Stimulated activated CD4-positive, alpha-beta T cell treated with anti-CD3 and anti-CD28 coated beads, Interleukin-12 subunit alpha, Interleukin-12 subunit beta, amount 100 ng/mL, for 4 hours (primary cell): ENCODE data around the gene SORCS2.

Source experiments
- DNase-seq: peaks from one replicate; pipeline ENCODE4 v3.0.0-alpha.2; 2020

Gene SORCS2

DNA sequence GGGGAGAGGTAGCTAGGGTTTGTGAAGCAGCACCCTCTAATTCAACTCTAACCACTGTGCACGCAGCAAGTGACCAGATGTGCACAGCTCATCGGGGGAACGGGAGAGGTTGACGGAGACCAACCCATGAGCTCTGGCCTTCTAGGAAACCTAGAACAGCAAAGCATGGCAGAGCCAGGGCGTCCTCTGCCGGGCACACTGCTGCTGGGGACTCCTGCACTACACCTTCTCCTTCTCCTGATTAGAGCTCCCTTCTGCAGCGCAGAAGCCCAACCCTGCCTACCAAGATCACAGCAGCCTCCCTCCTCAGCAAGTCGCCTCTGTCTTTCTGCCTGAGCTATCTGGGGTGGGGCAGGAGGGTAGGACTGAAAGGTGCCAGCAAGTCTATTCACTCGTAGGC is 494.7 kb downstream of the SORCS2 start:
- DNase-seq: no peak

DNA sequence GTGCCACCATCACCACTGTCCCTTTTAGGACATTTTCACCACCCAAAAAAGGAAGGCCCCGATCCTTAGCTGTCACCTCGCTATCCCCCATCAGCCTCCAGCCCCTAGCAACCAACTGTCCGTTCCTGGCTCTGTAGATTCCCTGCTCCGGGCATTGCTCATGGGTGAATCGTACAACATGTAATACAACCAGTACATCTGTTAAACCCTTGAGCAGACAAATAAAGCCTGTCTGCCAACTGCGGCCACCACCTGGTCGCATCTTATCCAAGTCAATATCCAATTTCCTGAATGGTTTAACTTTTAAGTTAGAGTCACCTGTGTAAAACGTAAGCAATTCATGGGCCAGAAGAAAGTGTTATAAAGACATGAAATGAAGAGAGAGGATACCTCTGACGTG is 495.5 kb downstream of the SORCS2 start:
- DNase-seq: no peak

DNA sequence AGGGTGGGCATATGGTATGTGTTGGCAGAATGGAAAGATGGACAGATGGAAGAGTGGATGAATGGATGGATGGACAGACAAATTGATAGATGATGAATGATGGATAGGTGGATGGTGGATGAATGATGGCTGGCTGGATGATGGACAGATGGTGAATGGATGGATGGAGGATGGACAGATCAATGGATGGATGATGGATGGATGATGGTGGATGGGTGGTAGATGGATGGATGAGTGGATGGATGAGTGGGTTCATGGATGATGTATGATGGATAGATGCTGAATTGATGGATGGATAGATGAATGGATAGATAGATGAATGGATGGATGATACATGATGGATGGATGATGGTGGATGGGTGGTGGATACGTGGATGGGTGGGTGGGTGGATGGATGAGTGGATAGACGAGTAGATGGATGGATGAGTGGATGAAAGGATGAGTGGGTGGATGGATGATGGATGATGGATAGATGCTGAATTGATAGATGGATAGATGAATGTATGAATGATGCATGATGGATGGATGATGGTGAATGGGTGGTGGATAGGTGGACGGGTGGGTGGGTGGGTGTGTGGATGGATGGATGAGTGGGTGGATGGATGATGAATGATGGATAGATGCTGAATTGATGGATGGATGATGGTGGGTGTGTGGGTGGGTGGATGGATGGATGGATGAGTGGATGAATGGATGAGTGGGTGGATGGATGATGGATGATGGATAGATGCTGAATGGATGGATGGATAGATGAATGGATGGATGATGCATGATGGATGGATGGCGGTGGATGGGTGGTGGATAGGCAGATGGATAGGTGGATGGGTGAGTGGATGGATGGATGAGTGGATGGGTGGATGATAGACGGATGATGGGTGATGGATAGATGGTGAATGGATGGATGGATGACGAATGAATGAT is 497.7 kb downstream of the SORCS2 start:
- DNase-seq: no peak

DNA sequence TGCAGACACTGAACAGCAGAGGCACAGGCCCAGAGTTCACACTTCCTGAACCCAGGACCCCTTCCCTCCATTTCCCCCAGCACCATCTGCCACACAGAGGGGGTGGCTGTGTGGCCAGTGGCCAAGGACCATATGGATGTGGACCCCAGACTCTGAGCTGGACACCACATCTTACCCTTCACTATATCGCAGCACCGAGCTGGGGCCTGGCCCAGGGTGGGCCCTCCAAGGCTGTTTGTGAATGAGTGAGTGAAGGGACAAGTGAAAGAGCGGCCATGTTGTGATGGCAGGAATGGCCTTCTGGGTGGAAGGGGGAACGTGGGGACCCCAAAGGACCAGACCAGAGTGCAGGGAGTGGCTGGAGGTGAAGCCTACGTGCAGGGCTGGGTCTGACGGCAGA is 498.7 kb downstream of the SORCS2 start:
- no peak for DNase-seq

DNA sequence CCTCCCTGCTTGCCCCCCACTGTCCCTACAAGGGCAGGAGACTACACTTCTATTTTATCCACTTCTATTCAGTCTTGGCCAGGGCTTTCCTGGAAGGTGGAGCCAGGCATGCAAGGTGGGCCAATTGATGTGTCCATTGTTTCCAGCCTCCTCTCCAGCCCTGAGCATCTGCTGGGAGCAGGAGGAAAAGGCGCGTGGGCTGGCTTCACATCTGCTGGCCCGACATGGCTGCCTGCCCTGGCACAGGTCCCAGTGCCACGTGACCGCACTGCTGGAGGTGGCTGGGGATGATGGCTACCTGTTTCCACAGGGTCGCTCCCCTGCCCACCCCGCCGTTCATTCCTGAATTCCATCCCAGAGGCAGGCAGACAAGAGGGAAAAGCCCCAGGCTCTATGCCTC is 499.6 kb downstream of the SORCS2 start:
- DNase-seq: no peak

DNA sequence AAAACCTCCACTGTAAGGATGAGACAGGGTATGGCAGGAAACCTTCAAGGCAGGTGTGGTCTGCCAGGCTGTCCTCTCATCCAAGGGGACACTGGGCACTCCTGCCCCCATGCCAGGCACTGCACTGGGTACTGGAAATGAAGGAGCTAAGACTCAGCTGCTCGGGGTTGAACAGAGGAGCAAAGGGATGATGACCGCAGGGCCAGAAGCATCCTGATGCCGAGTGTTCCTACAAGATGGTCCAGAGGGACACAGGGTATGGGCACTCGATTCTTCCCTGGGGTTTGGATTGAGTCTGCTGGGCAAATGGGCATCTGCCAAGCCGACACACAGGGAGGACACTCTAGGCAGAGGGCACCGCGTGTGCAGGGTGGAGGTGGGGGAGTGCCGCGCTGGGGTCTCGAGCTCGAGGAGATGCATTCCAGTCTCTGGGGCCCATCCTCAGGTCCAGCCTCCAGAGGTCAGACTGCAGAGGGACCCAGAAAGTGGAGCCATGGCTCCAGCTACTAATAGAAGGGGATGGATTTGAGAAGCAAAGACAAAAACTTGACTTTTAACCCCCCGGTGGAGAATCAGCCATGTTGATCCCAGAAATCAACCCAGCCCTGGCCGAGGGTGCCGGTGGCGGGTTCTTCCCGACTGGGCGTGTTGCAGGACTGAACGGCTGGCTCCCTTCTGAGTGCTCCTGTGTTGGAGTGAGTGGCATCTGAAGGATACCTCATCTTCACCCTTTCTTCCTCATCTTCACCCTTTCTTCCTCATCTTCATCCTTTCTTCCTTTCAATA is 500.3 kb downstream of the SORCS2 start:
- no peak for DNase-seq

DNA sequence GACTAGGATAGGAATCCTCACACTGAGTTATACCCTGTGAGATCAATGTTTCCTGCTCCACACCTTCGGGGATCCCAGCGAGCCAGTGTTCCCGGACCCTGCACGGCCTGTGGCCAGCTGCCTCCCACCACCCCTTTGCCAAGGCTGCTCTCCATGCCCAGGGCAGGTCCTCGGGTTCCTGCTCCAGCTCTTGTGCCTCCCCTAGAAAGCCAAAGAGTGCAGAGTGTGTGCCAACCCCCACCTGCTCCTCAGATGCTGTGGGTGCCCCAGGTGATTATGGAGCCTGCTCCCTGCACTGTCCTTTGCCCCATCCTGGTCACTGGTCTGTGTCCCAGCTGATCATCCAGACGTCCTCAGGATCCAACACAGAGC is 500.9 kb downstream of the SORCS2 start:
- DNase-seq: no peak

DNA sequence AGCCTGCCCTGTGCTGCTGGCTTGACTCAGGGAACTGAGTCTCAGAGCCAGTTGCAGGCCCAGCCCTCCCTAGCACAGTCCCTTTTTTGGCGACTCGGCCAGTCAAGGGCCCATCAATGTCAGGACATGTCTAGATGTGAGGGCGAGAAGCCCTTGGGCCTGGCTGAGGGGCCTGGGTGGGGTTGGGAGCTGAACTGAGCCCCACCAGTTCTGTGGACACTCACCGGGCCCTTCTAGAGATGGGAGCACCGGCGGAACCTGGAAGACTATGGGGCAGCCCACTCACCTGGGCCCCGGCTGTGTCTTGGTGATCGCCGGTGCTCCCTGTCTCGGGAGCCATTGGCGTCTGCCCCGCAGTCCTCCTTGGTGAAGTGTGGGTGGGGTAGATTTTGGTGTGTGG is 501.4 kb downstream of the SORCS2 start:
- no peak for DNase-seq

DNA sequence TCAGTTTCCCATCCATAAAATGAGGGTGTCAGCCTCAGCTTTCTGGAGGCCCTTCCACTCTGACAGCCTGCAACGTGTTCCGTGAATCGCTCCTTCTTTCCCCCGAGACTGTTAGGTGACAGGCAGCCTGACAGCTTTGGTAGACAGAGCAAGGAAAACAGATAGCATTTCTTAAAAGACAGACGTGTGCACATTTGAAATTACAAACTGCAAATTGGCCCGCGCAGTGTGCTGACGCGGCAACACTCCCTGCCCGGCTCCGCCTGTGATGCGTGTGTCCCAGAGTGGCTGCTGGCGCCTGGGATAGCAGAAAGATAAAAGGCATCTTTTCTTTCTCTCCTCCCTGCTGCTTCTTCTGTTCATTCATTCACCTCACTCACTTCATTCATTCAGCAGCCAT is 502.0 kb downstream of the SORCS2 start:
- no peak for DNase-seq

DNA sequence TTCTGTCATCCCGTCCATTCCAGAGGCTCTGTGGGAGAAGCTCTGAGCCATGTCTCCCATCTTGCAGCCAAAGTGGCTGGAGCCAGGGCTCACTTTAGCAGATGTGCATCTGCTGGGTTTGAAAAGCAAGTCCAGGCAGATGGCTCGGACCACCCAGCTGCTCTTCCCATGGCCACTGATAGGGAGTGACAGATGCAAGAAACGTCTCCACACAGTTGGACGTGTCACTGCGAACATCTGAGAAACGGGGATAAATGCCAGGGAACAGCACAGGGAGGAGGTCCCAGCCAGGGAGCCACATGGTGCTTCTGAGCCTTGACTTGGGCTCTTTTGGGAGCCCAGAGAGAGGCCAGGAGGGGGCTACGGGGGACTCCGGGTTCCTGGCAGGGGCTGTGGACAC is 505.0 kb downstream of the SORCS2 start:
- DNase-seq: no peak

DNA sequence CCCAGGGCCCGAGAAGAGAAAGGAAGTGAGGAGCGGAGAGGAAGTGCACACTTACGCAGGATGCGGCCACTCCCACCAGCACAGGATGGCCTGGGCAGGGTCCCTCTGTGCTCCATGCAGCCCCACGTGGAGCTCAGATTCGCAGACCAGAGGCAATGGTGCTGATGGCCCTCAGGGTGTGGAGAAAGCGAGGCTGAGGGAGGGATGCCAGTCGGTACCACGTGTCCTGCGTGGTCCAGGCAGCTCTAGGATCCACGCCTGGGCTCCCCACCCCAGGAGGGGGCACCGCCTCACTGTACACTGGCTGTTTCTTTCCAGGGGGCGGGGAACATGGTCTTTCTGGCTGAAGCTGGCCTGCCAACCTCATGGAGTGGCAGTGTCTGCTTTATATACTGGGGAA is 505.5 kb downstream of the SORCS2 start:
- no peak for DNase-seq

DNA sequence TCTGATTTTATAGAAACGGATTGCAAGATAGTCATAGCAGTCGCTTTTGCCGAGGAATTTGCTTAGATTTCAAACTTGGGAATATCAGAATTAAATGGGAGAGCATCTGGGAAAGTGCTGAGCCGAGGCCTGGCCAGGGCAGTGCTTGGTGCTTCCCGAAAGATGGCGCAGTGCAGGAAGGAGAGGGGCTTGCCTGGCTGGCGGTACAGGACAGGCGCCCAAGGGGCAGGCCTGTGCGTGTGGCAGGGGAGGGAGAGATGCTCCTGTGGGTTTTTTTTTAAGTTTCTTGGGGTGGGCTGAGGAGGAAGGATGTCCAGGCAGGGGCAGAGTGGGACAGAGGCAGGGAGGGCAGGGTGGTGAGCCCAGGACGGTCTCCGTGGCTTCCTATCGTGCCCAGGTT is 506.2 kb downstream of the SORCS2 start:
- DNase-seq: no peak

DNA sequence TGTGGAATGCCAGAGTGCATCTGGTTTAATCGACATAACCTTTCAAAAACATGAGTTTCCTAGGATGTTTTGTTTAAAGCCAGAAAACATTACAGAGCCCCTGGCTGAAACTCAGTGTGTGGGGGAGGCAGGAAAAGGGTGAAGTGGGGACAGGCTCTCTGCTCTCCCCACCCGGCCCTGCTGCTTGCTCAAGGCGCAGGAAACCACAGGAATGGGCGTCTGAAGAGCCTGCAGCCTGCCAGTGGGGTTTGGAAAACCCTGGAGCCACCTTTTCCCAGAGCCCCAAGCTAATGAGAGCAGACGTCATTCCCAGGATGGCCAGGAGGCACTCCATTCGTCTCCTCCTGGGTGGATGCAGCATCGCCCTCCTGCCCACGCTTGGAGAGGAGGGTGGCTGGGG is 506.7 kb downstream of the SORCS2 start:
- DNase-seq: no peak

DNA sequence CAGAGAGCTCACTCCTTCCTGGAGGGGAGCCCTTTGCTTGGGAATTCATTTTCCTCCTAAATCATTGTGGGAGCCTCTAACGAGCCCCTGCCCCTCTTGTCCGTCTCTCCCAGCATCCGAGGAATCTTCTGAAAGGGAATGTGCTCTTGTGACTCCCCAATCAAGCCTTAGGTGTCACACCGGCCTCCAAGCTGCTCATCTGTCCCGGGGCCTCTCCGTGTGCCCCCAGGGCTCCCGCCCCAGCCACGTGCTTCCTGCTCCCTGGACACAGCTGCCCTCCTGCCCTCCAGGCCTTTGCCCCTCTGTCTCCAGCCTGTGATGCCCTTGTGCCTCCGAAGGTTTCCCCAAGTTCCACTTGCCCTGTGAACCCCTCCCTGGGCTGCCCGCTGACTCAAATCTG is 507.5 kb downstream of the SORCS2 start:
- no peak for DNase-seq

DNA sequence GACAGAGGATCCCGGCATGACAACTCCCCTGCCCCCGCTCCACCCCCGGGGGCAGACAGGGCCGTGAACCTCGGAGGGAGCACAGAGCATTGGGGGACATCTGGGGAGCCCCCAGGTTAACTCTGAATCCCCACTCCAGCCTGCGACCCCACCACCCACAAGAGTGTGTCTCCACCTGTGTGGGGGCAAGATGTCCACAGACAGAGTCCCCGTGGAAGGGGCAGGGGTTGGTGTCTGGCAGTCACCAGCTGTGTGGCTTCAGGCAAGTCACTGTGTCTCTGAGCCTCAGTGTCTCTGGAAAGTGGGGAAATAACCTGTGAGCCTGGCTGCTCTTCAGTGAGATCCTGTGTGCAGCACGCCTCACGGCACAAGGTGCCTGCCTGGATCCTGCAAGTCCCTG is 508.3 kb downstream of the SORCS2 start:
- no peak for DNase-seq

DNA sequence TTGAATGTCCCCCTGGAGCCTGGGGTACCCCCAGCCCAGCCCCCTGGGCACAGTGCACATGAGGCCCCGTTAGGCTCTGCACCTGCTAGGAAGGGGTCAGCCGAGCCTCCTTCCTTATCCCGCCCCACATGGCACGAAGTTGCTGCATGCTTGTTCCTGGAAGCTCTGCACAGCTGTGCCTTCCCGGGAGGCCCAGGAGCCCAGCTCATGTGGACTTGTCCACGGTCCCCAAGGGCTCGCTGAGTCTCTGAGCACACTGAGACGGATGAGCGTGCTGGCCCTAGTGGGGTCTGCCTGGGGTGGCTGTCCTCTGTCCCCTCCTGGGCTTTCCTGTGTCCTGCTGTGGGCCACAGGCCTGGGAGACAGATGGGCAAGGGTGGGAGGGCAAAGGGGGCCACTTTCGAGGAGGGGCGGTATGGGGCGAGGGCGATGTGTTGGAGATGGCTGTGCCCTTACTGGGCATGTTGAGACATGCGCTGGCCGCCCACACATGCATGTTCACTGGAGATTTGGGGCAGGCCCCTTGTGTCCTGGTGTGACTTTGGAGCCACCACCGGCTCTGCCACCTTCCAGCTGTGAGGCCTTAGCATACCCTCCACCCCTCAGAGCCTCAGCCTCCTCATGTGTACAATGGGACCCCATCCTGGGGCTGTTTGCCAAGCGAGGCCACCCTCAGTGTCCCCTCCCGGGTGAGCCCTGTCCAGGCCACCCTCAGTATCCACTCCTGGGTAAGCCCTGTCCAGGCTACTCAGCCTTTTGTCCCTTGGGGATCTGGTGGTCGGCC is 509.7 kb downstream of the SORCS2 start:
- DNase-seq: no peak

DNA sequence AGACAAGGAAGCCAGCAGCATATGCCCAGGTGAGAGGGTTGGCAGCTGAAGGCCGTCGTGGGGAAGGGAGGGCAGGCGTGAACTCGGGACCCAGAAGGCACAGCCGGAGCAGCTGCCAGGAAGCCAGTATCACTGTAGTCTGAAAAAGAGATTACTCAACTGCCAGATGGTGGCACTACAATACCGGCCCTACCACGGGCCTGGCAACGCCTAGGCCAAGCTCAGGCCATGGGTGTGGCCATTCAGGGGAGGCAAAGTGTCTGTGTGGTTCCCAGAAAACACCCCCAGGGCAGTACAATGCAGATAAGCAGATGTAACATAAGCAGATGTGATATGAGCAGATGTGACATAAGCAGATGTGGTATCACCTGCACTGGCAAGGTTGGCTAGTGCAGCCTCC is 511.4 kb downstream of the SORCS2 start:
- DNase-seq: no peak

DNA sequence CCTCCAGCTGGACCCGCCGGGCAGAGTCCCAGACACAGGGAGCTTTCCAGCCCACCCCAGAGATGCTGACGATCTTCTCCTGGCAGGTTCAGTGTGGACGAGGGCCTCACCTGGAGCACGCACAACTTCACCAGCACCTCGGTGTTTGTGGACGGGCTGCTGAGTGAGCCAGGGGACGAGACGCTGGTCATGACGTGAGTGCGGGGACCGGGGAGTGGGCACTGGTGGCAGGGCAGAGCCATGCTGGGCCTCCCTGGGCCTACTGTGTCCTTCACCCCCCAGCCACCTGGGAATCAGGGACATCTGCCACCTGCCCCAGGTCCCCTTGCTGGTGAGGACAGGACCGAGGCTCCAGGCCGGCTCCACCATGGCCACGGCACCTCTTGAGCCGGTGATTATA is 511.8 kb downstream of the SORCS2 start:
- no peak for DNase-seq

DNA sequence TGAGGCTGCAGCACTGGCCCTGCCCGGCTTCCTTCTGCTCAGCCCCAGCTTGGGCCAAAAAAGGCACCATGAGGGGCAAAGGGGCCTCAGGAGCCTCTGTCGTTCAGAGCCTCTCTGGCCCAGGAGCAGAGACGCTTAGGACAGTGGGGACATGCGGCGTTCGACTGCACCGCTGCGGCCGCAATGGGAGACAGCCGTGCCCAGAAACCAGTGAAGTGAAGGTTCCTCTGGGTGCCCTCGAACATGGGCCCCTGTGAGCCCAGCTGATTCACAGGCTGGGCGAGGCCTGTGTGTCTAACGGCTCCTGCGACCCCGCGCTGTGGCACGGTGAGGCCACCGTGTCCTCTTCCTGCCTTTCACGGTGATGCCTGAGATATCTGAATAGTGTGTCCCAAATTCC is 512.3 kb downstream of the SORCS2 start:
- no peak for DNase-seq

DNA sequence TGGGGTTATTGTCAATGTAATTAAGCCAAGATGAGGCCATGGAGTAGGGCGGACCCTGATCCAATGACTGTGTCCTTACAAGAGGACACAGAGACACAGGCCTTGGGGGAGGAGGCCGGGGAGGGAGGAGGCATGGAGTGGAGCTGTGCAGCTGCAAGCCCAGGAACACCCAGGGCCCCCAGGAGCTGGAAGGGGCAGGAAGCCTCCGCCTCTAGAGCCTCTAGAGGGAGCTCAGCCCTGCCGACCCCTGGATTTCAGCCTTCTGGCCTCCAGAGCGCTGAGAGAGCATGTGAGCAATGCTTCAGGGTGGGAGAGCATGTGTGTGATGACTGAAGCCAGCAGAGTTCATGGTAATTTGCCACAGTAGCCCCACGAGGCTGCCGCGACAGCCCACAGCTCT is 512.7 kb downstream of the SORCS2 start:
- DNase-seq: no peak

DNA sequence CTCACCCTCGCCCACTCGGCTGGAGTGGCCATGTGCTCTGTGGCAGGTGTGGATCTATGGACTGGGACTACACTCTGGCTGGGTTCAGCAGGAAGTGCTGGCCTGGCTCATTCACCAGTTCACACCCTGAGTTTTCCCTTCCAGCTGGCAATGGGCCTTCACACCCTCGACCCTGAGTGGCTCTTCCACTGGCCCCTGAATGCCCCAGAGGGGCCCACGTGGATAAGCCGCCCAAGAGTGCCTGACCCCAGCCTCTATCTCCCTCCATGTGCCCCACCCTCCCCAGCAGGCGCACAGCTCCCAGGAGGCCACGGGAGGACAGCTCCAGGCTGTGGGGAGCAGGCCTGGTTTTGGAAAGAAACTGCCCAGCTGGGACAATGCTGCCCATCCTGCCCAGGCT is 513.3 kb downstream of the SORCS2 start:
- no peak for DNase-seq

DNA sequence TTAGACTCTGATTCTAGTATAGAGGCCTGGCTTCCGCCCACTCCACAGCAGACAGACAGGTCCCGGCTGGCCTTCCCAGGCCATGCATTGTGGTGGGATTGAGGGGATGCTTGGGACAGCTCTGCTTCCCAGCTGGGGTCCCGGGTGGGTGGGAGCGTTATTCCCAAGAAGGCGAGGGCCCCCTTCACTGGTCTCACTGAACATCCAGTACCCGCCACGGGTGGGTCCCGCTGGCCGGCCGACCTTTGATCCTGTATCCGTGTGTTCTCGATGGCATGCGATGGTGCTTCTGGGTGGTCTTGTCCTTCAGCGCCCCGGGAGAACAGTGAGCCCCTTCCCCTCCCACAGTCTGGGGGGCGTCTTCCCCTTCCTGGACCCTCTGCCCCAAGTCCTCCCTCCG is 515.9 kb downstream of the SORCS2 start:
- no peak for DNase-seq

DNA sequence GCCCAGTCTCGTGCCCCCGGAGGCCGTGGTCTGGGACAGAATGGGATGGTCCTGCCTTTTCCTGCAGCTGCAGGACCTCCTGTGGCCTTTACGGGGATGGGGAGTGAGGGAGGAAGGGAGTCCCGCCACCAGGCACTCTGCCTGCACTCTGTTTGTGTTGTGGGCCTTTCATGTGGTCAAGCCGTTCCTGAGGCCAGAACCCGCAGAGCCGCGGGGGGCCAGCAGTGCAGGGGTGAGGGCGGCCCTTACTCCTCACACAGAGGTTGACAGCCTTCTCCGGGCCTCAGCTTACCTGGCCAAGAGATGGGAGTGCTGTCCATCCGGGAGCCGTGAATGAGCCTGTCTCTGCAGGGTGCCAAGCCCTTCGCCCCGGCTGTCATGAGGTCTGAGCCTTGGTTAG is 516.6 kb downstream of the SORCS2 start:
- DNase-seq: no peak

DNA sequence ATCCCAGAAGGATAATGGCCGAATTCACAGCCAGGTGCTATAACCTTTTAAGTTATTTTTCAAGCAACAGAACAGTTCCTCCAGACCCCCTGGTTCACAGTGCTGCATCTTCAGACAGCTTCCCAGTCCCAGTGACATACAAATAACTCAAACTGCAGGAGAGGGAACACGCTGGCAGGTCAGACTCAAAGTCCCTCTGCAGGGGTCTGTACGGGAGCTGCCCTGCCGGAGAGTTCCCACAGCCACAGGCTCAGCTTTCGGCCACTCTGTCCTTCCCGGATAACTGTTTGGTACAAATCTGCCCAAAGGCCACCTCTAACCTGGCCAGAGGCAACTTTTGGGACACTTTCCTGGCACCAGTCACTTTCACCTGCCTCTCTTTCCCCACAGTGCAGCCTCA is 517.1 kb downstream of the SORCS2 start:
- DNase-seq: no peak
